ENCODE measurements around the gene UPF3A.
"Not testable (repeated sequence)": the region's sequence is repeated elsewhere in the genome, so short reads cannot be mapped to it uniquely, and the experiment has no call there.

The UPF3A gene

GRCh38 chr13:114261328-114261965 is 20.0 kb upstream of the UPF3A start:
- FAIRE-seq (no peak), DNase-seq (ENCODE audit: insufficient read length, low spot score) (no peak)

GRCh38 chr13:114263578-114263977 is 17.8 kb upstream of the UPF3A start:
- no peak for FAIRE-seq
- no peak for DNase-seq (ENCODE audit: insufficient read length, low spot score)

GRCh38 chr13:114264313-114264712 is 17.1 kb upstream of the UPF3A start:
- not testable (repeated sequence) for FAIRE-seq; DNase-seq (ENCODE audit: insufficient read length, low spot score)

GRCh38 chr13:114264886-114265611 is 16.4 kb upstream of the UPF3A start:
- DNase-seq (ENCODE audit: insufficient read length, low spot score) (peak; percentile 5), FAIRE-seq (no peak)

GRCh38 chr13:114266241-114266640 is 15.2 kb upstream of the UPF3A start:
- DNase-seq (ENCODE audit: insufficient read length, low spot score) (no peak), FAIRE-seq (no peak)

- no peak for FAIRE-seq
These were observed 12.8 kb upstream of the UPF3A start for GRCh38 chr13:114268344-114269280.

GRCh38 chr13:114269281-114269770 is 12.1 kb upstream of the UPF3A start:
- DNase-seq (ENCODE audit: insufficient read length, low spot score): no peak
- FAIRE-seq: no peak

More at GRCh38 chr13:114268344-114269280, 12.8 kb upstream of the UPF3A start:
- no peak for DNase-seq (ENCODE audit: insufficient read length, low spot score)

GRCh38 chr13:114272977-114273376 is 8.4 kb upstream of the UPF3A start:
- no peak for FAIRE-seq
- no peak for DNase-seq (ENCODE audit: insufficient read length, low spot score)

GRCh38 chr13:114275304-114275703 is 6.1 kb upstream of the UPF3A start:
- no peak for FAIRE-seq
- no peak for DNase-seq (ENCODE audit: insufficient read length, low spot score)

- FAIRE-seq: no peak
These were observed 2.3 kb upstream of the UPF3A start for GRCh38 chr13:114279146-114279545.

GRCh38 chr13:114279758-114280355 is 1.5 kb upstream of the UPF3A start:
- DNase-seq (ENCODE audit: insufficient read length, low spot score) (no peak), FAIRE-seq (no peak)

More at GRCh38 chr13:114279146-114279545, 2.3 kb upstream of the UPF3A start:
- DNase-seq (ENCODE audit: insufficient read length, low spot score): no peak

- FAIRE-seq (no peak), DNase-seq (ENCODE audit: insufficient read length, low spot score) (peak; percentile 40)
These were observed 755 bp downstream of the UPF3A start for GRCh38 chr13:114282041-114282670.

GRCh38 chr13:114283576-114283975 is 2.2 kb downstream of the UPF3A start:
- no peak for FAIRE-seq
- no peak for DNase-seq (ENCODE audit: insufficient read length, low spot score)

- FAIRE-seq (no peak), DNase-seq (ENCODE audit: insufficient read length, low spot score) (no peak)
These were observed 3.3 kb downstream of the UPF3A start for GRCh38 chr13:114284680-114285079.

- FAIRE-seq (no peak), DNase-seq (ENCODE audit: insufficient read length, low spot score) (no peak)
These were observed 3.9 kb downstream of the UPF3A start for GRCh38 chr13:114285166-114285808.

GRCh38 chr13:114286808-114287207 is 5.4 kb downstream of the UPF3A start:
- DNase-seq (ENCODE audit: insufficient read length, low spot score) (no peak), FAIRE-seq (no peak)

GRCh38 chr13:114288157-114288591 is 6.8 kb downstream of the UPF3A start:
- DNase-seq (ENCODE audit: insufficient read length, low spot score) (no peak), FAIRE-seq (no peak)

- no peak for FAIRE-seq
These were observed 15.0 kb downstream of the UPF3A start for GRCh38 chr13:114296448-114296847.

GRCh38 chr13:114296902-114297301 is 15.5 kb downstream of the UPF3A start:
- DNase-seq (ENCODE audit: insufficient read length, low spot score): no peak
- FAIRE-seq: no peak

More at GRCh38 chr13:114296448-114296847, 15.0 kb downstream of the UPF3A start:
- DNase-seq (ENCODE audit: insufficient read length, low spot score): no peak
